Ovary (tissue), 9 donors: ENCODE results near the gene POP4. TPM values are rescaled to one million over a fixed set of nuclear protein-coding genes. Genes with fewer than 3 reads are reported as not detected.

Experiments
- DNase-seq, 5 donors: peaks; one replicate each; pipeline ENCODE4 v3.0.0-alpha.2; 2019 to 2020
- H3K27ac ChIP-seq, 2 donors: fragments of 200-600 bp; one replicate each; pipeline versions ENCODE4 v1.5.1 to v1.8.0; 2019 to 2022
- H3K27me3 ChIP-seq: fragments of 200-600 bp; one replicate; pipeline ENCODE4 v1.8.0; 2022
- H3K36me3 ChIP-seq: fragments of 200-600 bp; sonication (generic); one replicate; pipeline ENCODE4 v1.5.1; 2019
- H3K4me1 ChIP-seq: one replicate; pipeline ENCODE4 v1.8.1; 2013; ENCODE audit warnings: mild to moderate bottlenecking, moderate library complexity; ENCODE audit not compliant: insufficient read depth
- H3K4me3 ChIP-seq: fragments of 200-600 bp; sonication (generic); one replicate; pipeline ENCODE4 v1.5.1; 2017
- H3K9me3 ChIP-seq, 2 donors: fragments of 200-600 bp in 1 of 2; sonication (generic) in 1 of 2; one replicate each; pipeline versions ENCODE4 v1.5.1 to v1.8.1; 2013 to 2019; ENCODE audit warnings: mild to moderate bottlenecking in 1 of 2, moderate library complexity in 1 of 2
- CTCF ChIP-seq, 3 donors: fragments of 450-650 bp in 2 of 3; fragments of 200-600 bp in 1 of 3; IDR thresholded peaks; one replicate each; pipeline versions ENCODE4 v1.5.1 to v1.8.0; 2016 to 2022; ENCODE audit warnings: antibody characterized with exemption in 3 of 3, mild to moderate bottlenecking in 1 of 3
- EP300 ChIP-seq: sonication (generic); formaldehyde crosslinking; IDR thresholded peaks from one replicate; pipeline ENCODE4 v1.6.1; 2017; ENCODE audit warnings: antibody characterized with exemption
- POLR2A ChIP-seq: fragments of 450-650 bp; IDR thresholded peaks from one replicate; pipeline ENCODE4 v1.6.1; 2017; ENCODE audit warnings: antibody characterized with exemption, mild to moderate bottlenecking, moderate library complexity
- WGBS, 3 donors: extraction: QIAGEN DNeasy Blood & Tissue Kit in 1 of 3; methylation state at CpG; one replicate each; pipeline versions ENCODE4 v1.1.5 to v1.1.7; 2013 to 2017; 5-methylcytosine and 5-hydroxymethylcytosine counted together
- intact Hi-C, 4 donors: fragments of 100-400 bp; cut with DNase I; formaldehyde crosslinking; loops; one replicate each; pipeline versions ENCODE4 v1.11.0 to v1.15.1; 2022 to 2023
- polyA plus RNA-seq, 2 donors: library from polyadenylated mRNA; stranded (reverse); fragments of 200-250 nt in 1 of 2; fragments of 350-450 nt in 1 of 2; fragmentation: Illumina TruSeq in 1 of 2; extraction: RNeasy Lipid Tissue Mini Kit (QIAGEN cat#74804) in 1 of 2; gene quantifications; one replicate each; pipeline ENCODE4 v1.2.3, GENCODE V29; 2013 to 2014
- total RNA-seq, 7 donors: library from RNA; depleted of rRNA in 2 of 7; stranded (reverse); fragments of >200 nt in 2 of 7; fragmentation: NEBNext Ultra II Directional in 3 of 7; extraction: Animal tissue kit (Norgen Biotek cat#: 25700) in 3 of 7; gene quantifications; one replicate each; pipeline versions ENCODE4 v1.1.0 to v1.2.4, GENCODE V29; 2016 to 2023
- donor health status: DM: no; HTN: no; CAD: no; lungs with moderate emphysema.
- donor health status: DM: no; HTN: no; CAD: no.
- donor health status: Bipolar disorder and iron deficiency.
- donor health status: DM: yes; HTN: yes; CAD: no.
- donor health status: DM: no; HTN: no; CAD: no.
- donor health status: DM: yes; HTN: yes; CAD: no.

Gene POP4
- total and polyA plus RNA-seq, 9 donors = 32.9 to 92.9 (median 38.9) TPM

- intact Hi-C loops = no loop called here
- no peaks in the 10 kb centered on the region for H3K27me3 ChIP-seq
- WGBS, 3 donors = 57 to 62% (median 58%) methylated on average over 15 of the region's 15 CpGs
- TF ChIP-seq EP300 (no peak), CTCF (IDR thresholded peaks at IDR 0.05) (no peak), POLR2A (no peak)
- no peak overlapping the region for H3K4me3 ChIP-seq
- no peak overlapping the region for H3K27ac ChIP-seq
- H3K4me1 ChIP-seq = no peaks in the 10 kb centered on the region
- no peak for DNase-seq
- H3K36me3 ChIP-seq = no peaks in the 10 kb centered on the region
- no peaks in the 10 kb centered on the region for H3K9me3 ChIP-seq
Measured at GRCh38 chr19:29576761-29577648, 29.1 kb upstream of the POP4 start.

GRCh38 chr19:29577649-29577963 is 28.5 kb upstream of the POP4 start:
- intact Hi-C loops = no loop called here
- no peak for DNase-seq
- Histone ChIP-seq H3K9me3 (no peaks in the 10 kb centered on the region), H3K27me3 (no peaks in the 10 kb centered on the region), H3K4me3 (no peak overlapping the region), H3K36me3 (no peaks in the 10 kb centered on the region), H3K27ac (no peak overlapping the region), H3K4me1 (no peaks in the 10 kb centered on the region)
- no peak for TF ChIP-seq EP300
- TF ChIP-seq POLR2A = no peak
- TF ChIP-seq CTCF (IDR thresholded peaks at IDR 0.05) = no peak
- WGBS, 3 donors = 64 to 71% (median 70%) methylated on average over 3 of the region's 3 CpGs

GRCh38 chr19:29578349-29578748 is 27.7 kb upstream of the POP4 start:
- H3K27me3 ChIP-seq = no peaks in the 10 kb centered on the region
- no peaks in the 10 kb centered on the region for H3K9me3 ChIP-seq
- H3K27ac ChIP-seq = no peak overlapping the region
- DNase-seq = no peak
- H3K4me1 ChIP-seq = no peaks in the 10 kb centered on the region
- TF ChIP-seq POLR2A = no peak
- TF ChIP-seq EP300 = no peak
- TF ChIP-seq CTCF (IDR thresholded peaks at IDR 0.05) = no peak
- no peak overlapping the region for H3K4me3 ChIP-seq
- H3K36me3 ChIP-seq = no peaks in the 10 kb centered on the region
- intact Hi-C loops = no loop called here
- WGBS, 3 donors = 65 to 74% (median 73%) methylated on average over 8 of the region's 8 CpGs

GRCh38 chr19:29579308-29579910 is 26.7 kb upstream of the POP4 start:
- intact Hi-C loops = no loop called here
- no peaks in the 10 kb centered on the region for H3K4me1 ChIP-seq

More at GRCh38 chr19:29579308-29579910, 26.7 kb upstream of the POP4 start:
- H3K4me3 ChIP-seq = no peak overlapping the region
- DNase-seq = no peak
- no peak overlapping the region for H3K27ac ChIP-seq
- WGBS, 3 donors = 73 to 85% (median 80%) methylated on average over 6 of the region's 6 CpGs
- no peaks in the 10 kb centered on the region for H3K9me3 ChIP-seq
- TF ChIP-seq CTCF (IDR thresholded peaks at IDR 0.05) = no peak
- TF ChIP-seq EP300 = no peak
- no peak for TF ChIP-seq POLR2A
- H3K27me3 ChIP-seq = no peaks in the 10 kb centered on the region
- no peaks in the 10 kb centered on the region for H3K36me3 ChIP-seq
